ENCODE measurements around the gene ASXL3.

ASXL3 gene

DNA sequence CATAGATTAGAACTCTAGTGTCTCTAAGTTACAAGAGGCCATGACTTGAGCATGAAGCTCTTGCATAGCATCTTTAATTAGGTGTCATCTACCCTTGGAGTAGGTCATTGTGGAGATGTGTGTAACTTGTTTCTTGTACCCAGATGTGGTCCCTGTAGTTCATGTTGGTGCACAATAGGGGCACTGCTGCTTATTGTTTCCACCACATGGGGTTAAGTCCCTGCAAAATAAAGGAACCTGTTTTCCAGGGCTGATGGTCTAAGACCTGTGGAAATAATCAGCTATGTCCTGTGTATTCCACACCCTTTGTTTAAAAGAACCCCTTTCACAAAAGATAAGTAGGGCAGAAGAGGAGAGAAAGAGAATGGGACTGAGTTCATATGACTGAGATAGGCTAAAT, 28.6 kb downstream of the ASXL3 start:
- no peak overlapping the region for H3K4me3 ChIP-seq (ENCODE audit: control insufficient read depth, low read depth, low read length)
- TF ChIP-seq, protein P1, sequence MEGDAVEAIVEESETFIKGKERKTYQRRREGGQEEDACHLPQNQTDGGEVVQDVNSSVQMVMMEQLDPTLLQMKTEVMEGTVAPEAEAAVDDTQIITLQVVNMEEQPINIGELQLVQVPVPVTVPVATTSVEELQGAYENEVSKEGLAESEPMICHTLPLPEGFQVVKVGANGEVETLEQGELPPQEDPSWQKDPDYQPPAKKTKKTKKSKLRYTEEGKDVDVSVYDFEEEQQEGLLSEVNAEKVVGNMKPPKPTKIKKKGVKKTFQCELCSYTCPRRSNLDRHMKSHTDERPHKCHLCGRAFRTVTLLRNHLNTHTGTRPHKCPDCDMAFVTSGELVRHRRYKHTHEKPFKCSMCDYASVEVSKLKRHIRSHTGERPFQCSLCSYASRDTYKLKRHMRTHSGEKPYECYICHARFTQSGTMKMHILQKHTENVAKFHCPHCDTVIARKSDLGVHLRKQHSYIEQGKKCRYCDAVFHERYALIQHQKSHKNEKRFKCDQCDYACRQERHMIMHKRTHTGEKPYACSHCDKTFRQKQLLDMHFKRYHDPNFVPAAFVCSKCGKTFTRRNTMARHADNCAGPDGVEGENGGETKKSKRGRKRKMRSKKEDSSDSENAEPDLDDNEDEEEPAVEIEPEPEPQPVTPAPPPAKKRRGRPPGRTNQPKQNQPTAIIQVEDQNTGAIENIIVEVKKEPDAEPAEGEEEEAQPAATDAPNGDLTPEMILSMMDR (IDR thresholded peaks at IDR 0.05; ENCODE audit: control insufficient read depth, insufficient read depth, low read depth, low read length, missing control alignments), result no peak
- DNase-seq (ENCODE audit: low read depth), result no peak

DNA sequence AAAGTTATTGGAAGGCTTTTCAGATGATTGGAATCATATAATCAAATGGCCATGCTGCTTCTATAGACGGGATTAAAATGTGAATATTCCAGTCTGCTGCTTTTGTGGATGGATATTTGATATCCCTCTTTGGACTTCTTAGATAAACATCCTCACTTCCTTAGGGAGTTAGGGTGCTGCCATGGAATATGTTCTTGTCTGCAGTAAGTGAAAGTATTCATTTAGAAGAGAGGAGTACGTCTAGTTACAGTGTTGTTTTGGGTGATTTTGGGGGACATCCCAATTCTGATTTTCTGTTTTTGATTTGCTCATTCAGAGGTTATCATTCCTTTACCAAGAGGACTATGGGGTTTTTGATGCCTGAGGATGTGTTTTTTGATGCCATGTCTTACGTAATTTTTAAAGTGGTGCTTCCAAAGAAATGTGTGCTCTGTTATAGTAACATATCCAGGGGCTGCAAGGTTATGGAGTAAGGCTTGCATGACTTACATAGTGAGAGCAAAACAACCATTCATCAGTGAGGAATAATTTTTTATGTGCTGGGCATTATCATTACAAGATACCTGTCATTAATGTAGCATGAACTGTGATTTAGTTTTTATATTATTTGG, 33.6 kb downstream of the ASXL3 start:
- no peak for DNase-seq (ENCODE audit: low read depth)
- H3K4me3 ChIP-seq (ENCODE audit: control insufficient read depth, low read depth, low read length), result no peak overlapping the region
- TF ChIP-seq, protein P1 (IDR thresholded peaks at IDR 0.05; ENCODE audit: control insufficient read depth, insufficient read depth, low read depth, low read length, missing control alignments), result no peak

DNA sequence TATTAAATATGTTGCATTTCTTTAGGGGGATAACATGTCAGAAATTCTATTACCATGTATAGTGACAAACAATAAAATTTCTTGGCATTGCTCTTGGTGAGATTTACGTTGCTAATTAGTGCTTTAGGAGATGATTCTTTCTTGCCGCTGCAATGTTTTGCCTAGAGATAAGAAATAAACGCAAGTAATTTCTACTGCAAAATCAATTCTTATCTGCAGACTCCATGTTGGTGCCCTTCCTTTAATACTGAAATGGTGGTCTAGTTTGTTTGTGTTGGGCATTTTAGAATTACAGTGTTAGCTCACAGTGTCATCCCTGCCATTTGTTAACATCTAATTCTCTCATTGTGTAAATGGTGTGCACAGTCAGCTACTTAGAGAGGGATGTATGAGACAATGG, 34.6 kb downstream of the ASXL3 start:
- TF ChIP-seq, protein P1 (IDR thresholded peaks at IDR 0.05; ENCODE audit: control insufficient read depth, insufficient read depth, low read depth, low read length, missing control alignments), result no peak
- DNase-seq (ENCODE audit: low read depth), result no peak
- no peak overlapping the region for H3K4me3 ChIP-seq (ENCODE audit: control insufficient read depth, low read depth, low read length)

DNA sequence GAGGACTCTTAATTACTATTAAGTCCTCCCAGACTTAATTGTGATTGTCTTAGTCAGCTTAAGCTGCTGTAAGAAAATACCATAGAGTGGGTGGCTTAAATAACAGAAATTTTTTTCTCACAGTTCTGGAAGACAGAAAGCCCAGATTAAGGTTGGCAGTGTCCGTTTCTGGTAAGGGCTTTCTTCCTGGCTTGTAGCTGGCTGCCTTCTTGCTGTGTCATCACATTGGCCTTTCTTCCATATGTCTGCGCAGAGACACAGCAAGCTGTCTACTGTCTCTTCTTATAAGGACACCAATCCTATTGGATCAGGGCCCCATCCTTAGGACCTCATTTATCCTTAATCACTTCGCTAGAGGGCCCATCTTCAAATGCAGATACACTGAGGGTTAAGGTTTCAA, 38.5 kb downstream of the ASXL3 start:
- no peak overlapping the region for H3K4me3 ChIP-seq (ENCODE audit: control insufficient read depth, low read depth, low read length)
- DNase-seq (ENCODE audit: low read depth), result no peak
- TF ChIP-seq, protein P1 (IDR thresholded peaks at IDR 0.05; ENCODE audit: control insufficient read depth, insufficient read depth, low read depth, low read length, missing control alignments), result no peak

DNA sequence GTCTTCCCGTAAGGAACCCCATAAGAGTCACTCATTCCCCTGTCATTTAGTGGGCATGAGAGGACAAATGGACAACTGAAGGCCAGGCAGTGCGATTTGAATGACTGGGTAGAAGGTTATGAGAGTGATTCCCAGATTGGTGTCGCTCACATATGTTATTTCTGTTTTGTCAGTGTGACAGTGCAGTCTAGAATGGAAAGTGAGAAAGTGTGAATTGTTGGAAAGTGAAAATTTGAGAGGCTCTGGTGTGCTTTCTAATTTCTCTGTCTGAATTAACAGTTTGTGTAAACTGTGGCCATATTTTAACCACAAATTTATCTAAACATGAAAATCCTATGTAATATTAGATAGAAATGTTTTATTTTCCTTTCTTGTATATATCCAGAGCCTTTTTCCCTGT, 49.1 kb downstream of the ASXL3 start:
- no peak for DNase-seq (ENCODE audit: low read depth)
- no peak overlapping the region for H3K4me3 ChIP-seq (ENCODE audit: control insufficient read depth, low read depth, low read length)
- TF ChIP-seq, protein P1 (IDR thresholded peaks at IDR 0.05; ENCODE audit: control insufficient read depth, insufficient read depth, low read depth, low read length, missing control alignments), result no peak

DNA sequence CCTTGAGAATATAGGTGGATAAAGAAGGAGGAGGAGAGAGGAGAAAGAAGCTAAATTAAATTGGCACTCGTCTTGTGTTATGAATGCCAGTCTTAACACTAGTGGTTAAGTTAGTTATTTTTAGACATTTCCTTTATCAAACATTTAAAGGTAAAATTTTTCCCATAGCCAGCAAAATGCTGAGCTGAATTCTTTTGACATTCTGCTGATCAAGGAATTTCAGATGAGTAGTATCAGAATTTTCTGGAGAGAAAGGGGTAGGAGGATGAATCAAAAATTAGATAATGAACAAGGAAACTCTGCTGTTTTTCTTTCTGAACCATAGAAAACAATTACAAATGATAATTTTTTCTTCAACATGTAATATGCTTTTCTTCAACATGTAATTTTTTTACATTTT, 52.5 kb downstream of the ASXL3 start:
- no peak overlapping the region for H3K4me3 ChIP-seq (ENCODE audit: control insufficient read depth, low read depth, low read length)
- no peak for DNase-seq (ENCODE audit: low read depth)
- TF ChIP-seq, protein P1 (IDR thresholded peaks at IDR 0.05; ENCODE audit: control insufficient read depth, insufficient read depth, low read depth, low read length, missing control alignments), result no peak

DNA sequence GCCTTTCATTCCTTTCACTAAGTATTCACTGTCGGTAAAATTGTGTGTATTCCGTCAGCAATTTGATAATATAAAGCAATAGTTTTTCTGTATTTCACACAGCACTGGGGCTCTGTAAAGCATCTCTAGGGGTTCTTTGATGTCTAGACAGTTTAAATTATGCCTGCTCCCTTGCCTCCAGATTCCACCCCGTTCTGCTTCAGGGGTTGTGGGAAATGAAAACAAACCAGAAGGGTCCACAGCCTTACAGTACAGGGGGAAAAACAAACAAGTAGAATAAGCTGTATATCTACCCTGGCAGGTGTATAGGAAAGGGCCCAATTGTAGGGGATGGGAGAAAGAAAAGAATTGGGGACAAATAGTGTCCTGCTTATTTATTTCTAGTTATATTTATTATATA, 63.1 kb downstream of the ASXL3 start:
- TF ChIP-seq, protein P1 (IDR thresholded peaks at IDR 0.05; ENCODE audit: control insufficient read depth, insufficient read depth, low read depth, low read length, missing control alignments), result no peak
- no peak for DNase-seq (ENCODE audit: low read depth)
- H3K4me3 ChIP-seq (ENCODE audit: control insufficient read depth, low read depth, low read length), result no peak overlapping the region
